Cardiac septum (tissue), 1 donor: Measurements from ENCODE around the gene FANCF. TPM values are rescaled to one million over a fixed set of nuclear protein-coding genes. Genes with fewer than 3 reads are reported as not detected.
"Not testable (repeated sequence)": the region's sequence is repeated elsewhere in the genome, so short reads cannot be mapped to it uniquely, and the experiment has no call there.

Experiments
- DNase-seq: peaks from one replicate; pipeline ENCODE4 v3.0.0-alpha.2; 2020; ENCODE audit warnings: low spot score
- intact Hi-C: fragments of 100-400 bp; cut with DNase I; formaldehyde crosslinking; loops from one replicate; pipeline ENCODE4 v1.14.0; 2022
- long read RNA-seq: library from polyadenylated mRNA; unstranded; transcript quantifications from one replicate; pipeline ENCODE4 v2.0.0, GENCODE V29; 2021
- total RNA-seq: library from RNA; stranded (reverse); fragmentation: NEBNext Ultra II Directional; extraction: Animal tissue kit (Norgen Biotek cat#: 25700); gene quantifications from one replicate; pipeline ENCODE4 v1.2.1, GENCODE V29; 2021
- donor health status: DM: no; HTN: no; CAD: no.

Gene FANCF
- total RNA-seq = 6.1 TPM
- long read RNA-seq, transcript FANCF-201 (1 exons, 2,952 nt) = major isoform, 11 of 11 reads
- long read RNA-seq, partial matches to known transcripts = 0 of 11 reads
- long read RNA-seq, other reads (novel, unspliced or antisense) = 0 of 11 reads

DNA sequence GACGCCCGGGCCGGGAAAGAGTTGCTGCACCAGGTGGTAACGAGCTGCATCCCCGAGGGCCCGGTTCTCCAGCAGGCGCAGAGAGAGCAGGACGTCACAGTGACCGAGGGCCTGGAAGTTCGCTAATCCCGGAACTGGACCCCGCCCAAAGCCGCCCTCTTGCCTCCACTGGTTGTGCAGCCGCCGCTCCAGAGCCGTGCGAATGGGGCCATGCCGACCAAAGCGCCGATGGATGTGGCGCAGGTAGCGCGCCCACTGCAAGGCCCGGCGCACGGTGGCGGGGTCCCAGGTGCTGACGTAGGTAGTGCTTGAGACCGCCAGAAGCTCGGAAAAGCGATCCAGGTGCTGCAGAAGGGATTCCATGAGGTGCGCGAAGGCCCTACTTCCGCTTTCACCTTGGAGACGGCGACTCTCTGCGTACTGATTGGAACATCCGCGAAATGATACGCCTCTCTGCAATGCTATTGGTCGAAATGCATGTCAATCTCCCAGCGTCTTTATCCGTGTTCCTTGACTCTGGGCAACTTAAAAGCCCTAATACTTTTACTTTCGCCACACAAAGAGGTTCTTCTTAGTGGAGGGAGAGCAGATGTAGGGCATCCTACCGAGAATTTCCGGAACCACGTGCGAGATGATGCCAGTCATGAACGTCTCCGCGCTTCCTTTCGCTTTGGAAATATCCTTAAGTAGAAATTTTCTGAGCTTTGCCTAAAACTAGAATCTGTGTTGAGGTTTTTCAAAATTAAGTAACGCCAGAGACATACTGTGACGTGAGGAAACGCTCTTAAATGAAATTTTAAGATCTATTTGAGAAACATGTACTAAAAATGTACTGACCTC lies at the start of gene FANCF:
Gene FANCF (minus strand): TSS at position 376 of the 840 bp plus-strand sequence. CDS start 13 bp downstream, at position 363.
- DNase-seq = peak; percentile 95
- intact Hi-C loops = loop anchor here (5.0 kb wide), 1 partner anchor 42 kb away; the partner anchor contains the start of gene GAS2

- intact Hi-C loops = loop anchor here (5.0 to 10.0 kb wide), 2 partner anchors 53 to 110 kb away; no protein-coding TSS in a partner anchor
- DNase-seq = no peak
Observed at GRCh38 chr11:22674470-22675439, 49.1 kb upstream of the FANCF start.

GRCh38 chr11:22671751-22672150 lies 46.1 kb upstream of the FANCF start:
- no peak for DNase-seq
- intact Hi-C loops = loop anchor here (5.0 to 10.0 kb wide), 2 partner anchors 56 to 113 kb away; no protein-coding TSS in a partner anchor

- intact Hi-C loops = loop anchor here (5.0 to 10.0 kb wide), 2 partner anchors 56 to 114 kb away; no protein-coding TSS in a partner anchor
- DNase-seq = no peak
Observed at GRCh38 chr11:22670830-22671229, 45.2 kb upstream of the FANCF start.

GRCh38 chr11:22669368-22669767 lies 43.7 kb upstream of the FANCF start:
- intact Hi-C loops = loop anchor here (5.0 kb wide), 2 partner anchors 33 to 42 kb away; partner anchors contain the start of gene FANCF
- no peak for DNase-seq

DNA sequence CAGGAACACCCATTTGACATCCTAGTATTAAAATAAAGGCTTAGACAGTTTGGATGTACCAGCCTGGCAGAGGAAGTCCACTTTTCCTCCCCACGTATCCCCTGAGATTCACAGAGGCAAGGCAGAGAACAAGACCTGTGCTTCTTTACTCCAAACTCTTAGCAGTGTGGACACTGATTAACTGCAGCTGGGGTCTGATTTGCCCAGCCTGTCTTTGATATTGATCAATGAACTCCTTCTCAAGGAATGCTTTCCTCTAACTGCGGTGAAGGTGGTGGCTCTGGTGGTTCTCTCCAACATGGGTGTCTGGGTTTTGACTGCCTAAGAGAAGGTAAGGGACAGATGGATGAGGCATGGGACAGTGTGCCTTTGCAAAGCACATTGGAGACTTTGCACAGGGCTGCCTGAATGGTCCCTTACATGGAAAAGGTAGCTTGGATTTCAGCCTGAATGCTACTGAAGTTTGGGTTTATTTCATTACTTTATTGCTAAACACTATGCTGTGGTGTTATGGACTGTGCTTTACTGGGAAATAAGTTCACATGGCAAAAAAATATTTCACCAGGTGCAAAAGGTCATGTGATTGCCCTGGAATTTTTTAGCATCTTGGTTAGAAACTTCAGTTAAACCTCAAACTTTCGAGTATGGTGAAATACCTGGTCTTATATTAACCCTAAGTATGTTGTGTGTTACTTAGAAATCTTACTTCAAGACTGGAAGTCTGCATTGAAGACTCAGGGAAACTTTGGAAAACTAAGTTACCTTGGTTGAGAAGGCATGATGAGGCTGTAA lies 42.6 kb upstream of the FANCF start:
- no peak for DNase-seq
- intact Hi-C loops = loop anchor here (5.0 kb wide), 2 partner anchors 34 to 41 kb away; partner anchors contain the start of gene FANCF

- intact Hi-C loops = loop anchor here (5.0 kb wide), 2 partner anchors 35 to 40 kb away; partner anchors contain the start of gene FANCF
- peak; percentile 76 for DNase-seq
Observed at GRCh38 chr11:22666688-22667439, 41.2 kb upstream of the FANCF start.

DNA sequence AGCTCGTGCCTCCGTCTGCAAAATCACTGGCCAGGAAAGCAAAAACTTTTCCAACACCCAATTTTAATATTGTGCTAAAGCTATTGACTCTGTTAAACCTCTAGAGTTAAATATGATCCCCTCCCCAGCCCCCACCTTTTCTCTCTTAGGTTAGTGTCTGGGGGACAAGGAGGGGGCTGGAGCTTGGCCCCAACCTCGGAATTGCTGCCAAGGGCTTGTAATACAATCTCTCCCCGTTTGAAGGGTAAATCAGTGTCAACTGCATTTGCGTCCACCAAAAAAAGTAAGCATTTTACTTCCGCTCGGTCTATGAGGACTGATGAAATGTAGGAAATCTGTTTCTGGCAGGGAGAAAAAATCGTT lies 40.7 kb upstream of the FANCF start, which contains the start of gene GAS2:
Gene GAS2 (plus strand): TSS at position 287 of the 363 bp plus-strand sequence. CDS start 8,259 bp downstream, outside the sequence.
- no peak for DNase-seq
- intact Hi-C loops = loop anchor here (5.0 kb wide), 2 partner anchors 36 to 39 kb away; partner anchors contain the start of gene FANCF

DNA sequence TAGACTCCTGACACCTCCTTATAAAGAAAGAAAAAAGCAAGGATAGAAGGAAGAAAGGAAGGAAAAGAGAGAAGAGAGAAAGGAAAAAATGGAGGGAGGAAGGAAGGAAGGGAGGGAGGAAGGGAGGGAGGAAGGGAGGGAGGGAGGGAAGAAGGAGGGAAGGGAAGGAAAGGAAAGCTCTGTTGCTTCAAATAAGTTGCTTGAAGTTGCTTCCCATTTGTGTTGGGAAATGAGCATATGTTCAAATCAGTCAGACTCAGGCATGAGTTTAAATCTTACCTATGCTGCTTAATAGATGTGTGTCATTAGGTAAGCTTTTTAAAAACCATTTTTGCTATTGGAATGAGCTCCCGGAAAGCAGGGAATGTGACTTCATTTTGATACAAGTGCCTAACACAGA lies 34.2 kb upstream of the FANCF start:
- intact Hi-C loops = no loop called here
- DNase-seq = no peak

DNA sequence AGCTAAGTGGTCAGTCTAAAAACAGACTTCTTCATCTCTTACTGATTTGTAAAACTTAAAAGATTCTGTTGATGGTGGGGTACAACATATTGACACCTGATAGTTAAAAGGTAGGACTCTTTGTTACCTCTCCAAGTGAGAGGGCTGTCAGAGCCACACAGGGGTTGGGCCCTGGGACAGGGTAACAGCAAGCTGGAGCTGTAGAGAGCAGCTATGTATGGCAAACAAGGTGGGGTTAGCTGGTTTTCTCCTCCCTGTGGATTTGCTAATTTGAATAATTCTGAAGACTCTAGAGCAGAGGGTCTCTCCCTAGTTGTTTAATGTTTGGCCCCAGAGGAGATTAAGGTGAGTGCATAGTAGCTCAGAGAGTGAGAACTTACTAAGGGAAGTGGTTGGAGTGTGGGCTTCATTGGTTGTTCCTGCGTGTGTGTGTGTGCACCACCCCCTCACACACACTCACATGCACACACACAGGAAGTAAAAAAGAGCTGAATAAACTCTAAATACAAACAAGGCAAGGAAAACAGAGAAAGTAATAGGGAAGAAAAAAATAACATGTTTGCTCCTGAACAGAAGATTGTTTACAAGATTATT lies 31.6 kb upstream of the FANCF start:
- intact Hi-C loops = no loop called here
- DNase-seq = no peak

GRCh38 chr11:22656130-22656529 lies 30.5 kb upstream of the FANCF start:
- no peak for DNase-seq
- intact Hi-C loops = no loop called here

- DNase-seq, intact Hi-C loops: not testable (repeated sequence)
Observed at GRCh38 chr11:22652346-22652745, 26.7 kb upstream of the FANCF start.

DNA sequence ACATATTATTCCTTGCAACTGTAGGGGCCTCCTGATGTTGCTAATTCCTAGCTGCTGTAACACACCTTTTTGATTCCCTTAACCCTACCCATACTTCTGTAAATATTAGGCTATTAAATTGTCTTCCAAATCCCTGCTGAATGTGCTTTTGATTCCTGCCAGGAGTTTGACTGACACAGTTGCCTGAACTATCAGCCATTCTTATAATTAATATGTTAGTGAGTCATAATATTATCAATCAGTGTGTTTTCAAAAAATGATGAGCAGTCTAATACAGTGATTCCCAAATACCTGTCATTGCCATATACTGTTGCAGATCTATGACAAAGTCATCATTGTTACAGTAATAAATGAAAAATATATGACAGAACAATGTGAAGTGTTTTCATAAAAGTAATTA lies 15.9 kb upstream of the FANCF start:
- intact Hi-C loops = no loop called here
- no peak for DNase-seq

DNA sequence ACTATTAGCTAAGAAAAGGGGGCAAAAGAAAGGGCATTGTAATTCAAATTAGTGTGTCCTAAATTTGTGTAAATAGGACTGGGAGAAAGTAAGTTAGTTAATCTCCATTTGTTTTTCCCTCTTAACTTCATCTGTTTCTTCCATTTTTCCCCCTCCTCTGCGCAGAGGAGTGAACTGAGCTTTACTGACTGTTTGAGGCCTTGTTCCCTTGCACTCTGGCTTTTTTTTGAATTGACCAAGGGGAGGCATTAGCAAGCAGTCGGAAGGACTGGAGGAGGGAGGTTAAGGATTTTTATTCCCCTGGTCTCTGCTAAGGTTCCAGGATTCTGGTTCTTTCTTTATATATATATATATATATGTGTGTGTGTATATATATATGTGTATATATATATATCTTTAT lies 15.2 kb upstream of the FANCF start:
- intact Hi-C loops = no loop called here
- no peak for DNase-seq

- intact Hi-C loops = no loop called here
- no peak for DNase-seq
Observed at GRCh38 chr11:22635689-22636088, 10.1 kb upstream of the FANCF start.

GRCh38 chr11:22634897-22635629 lies 9.4 kb upstream of the FANCF start:
- intact Hi-C loops = no loop called here
- peak; percentile 65 for DNase-seq

DNA sequence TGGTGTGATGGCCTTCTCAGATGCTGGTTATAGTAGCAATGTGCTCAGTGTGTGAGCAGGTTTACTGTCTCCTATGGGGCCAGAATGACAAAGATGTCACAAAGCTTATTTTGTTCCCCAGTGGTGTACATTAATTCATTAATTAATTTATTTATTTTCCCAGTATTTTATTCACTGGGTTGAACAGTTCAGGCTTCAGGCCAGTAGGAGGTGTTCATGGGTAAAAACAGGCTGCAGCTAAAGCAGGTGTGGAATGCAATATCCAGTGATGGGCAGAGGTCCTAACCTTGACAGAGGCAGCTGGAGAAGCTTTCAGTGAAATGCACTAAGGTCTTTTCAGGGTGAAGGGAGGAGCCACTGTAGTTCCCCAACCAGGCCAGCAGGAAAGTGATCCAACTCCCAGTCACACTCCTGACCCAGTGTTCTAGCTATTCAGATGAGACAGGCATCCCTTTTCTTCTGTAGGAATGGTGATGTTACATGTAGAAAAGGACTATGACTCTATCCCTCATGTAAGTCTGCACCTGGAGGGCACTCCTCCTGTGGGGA lies 7.8 kb upstream of the FANCF start:
- no peak for DNase-seq

More for the DNA sequence above, 7.8 kb upstream of the FANCF start:
- intact Hi-C loops = no loop called here
